Measurements from ENCODE around the gene INF2. TPM values are rescaled to one million over a fixed set of nuclear protein-coding genes. Genes with fewer than 3 reads are reported as not detected.
A peak's percentile ranks its signal among the peaks of the same experiment; 100 is the strongest.
"Not testable (repeated sequence)": the region's sequence is repeated elsewhere in the genome, so short reads cannot be mapped to it uniquely, and the experiment has no call there.

Gene INF2
- polyA plus RNA-seq, 1 donor (not counting 4 experiments of a cell fraction or from before 2014, with no cell fraction given) = 22.6 TPM

- Histone ChIP-seq H3K79me2 (ENCODE audit: control insufficient read depth, insufficient read depth, low read length) (peaks cover 23% of the 10 kb centered on the region), H3K4me3 (ENCODE audit: control insufficient read depth in 2 of 3, extremely low read depth in 1 of 3, insufficient read depth in 2 of 3, low read depth in 1 of 3, low read length in 3 of 3) (peak overlapping the region in 1 of 3 experiments; percentile 17), H3K27me3 (ENCODE audit: control insufficient read depth, extremely low read depth, insufficient read depth, low read length) (no peaks in the 10 kb centered on the region), H3K4me1 (ENCODE audit: control insufficient read depth, extremely low read depth, insufficient read depth, low read length) (peaks cover 64% of the 10 kb centered on the region), H3K9me3 (ENCODE audit: control insufficient read depth, low read depth, low read length) (no peaks in the 10 kb centered on the region), H3K4me2 (ENCODE audit: control insufficient read depth, extremely low read depth, insufficient read depth, low read depth, low read length) (peak overlapping the region; percentile 70), H4K20me1 (ENCODE audit: control insufficient read depth, extremely low read depth, insufficient read depth, low read length) (peaks cover 3% of the 10 kb centered on the region), H3K9me1 (ENCODE audit: control insufficient read depth, extremely low read depth, insufficient read depth, low read length) (peaks cover 2% of the 10 kb centered on the region), H3K36me3 (ENCODE audit: control insufficient read depth in 2 of 2, extremely low read depth in 1 of 2, insufficient read depth in 2 of 2, low read length in 2 of 2) (no peaks in the 10 kb centered on the region), H2AFZ (ENCODE audit: control insufficient read depth, low read length) (peak overlapping the region; percentile 17), H3K9ac (ENCODE audit: control insufficient read depth, extremely low read depth, insufficient read depth, low read length) (peak overlapping the region; percentile 55), H3K27ac (ENCODE audit: control insufficient read depth, insufficient read depth, low read length) (peak overlapping the region; percentile 74)
- dilution Hi-C loops (cut with MboI; ENCODE audit: extremely low pct_ligation_motif_present, low sequenced_read_pairs) = loop anchor here (10.0 kb wide), 1 partner anchor 75 kb away; no protein-coding TSS in a partner anchor
- TF ChIP-seq CTCF (optimal IDR thresholded peaks at IDR 0.05 in 1 of 3, IDR thresholded peaks at IDR 0.05 in 1 of 3, conservative IDR thresholded peaks at IDR 0.05 in 1 of 3; ENCODE audit: extremely low read depth in 1 of 3, insufficient read depth in 2 of 3, low read length in 3 of 3) (no peak), EZH2 (IDR thresholded peaks at IDR 0.05; ENCODE audit: low read length) (no peak)
- peak; percentile 82 for FAIRE-seq
- no peak for DNase-seq (ENCODE audit: low read depth, low spot score)
Observed at GRCh38 chr14:104750056-104750752, 60.8 kb downstream of the INF2 start.

- H3K36me3 ChIP-seq (ENCODE audit: control insufficient read depth in 2 of 2, extremely low read depth in 1 of 2, insufficient read depth in 2 of 2, low read length in 2 of 2); H2AFZ ChIP-seq (ENCODE audit: control insufficient read depth, low read length); DNase-seq (ENCODE audit: low read depth, low spot score); H4K20me1 ChIP-seq (ENCODE audit: control insufficient read depth, extremely low read depth, insufficient read depth, low read length); H3K9me3 ChIP-seq (ENCODE audit: control insufficient read depth, low read depth, low read length); H3K27ac ChIP-seq (ENCODE audit: control insufficient read depth, insufficient read depth, low read length); H3K9ac ChIP-seq (ENCODE audit: control insufficient read depth, extremely low read depth, insufficient read depth, low read length); FAIRE-seq; H3K9me1 ChIP-seq (ENCODE audit: control insufficient read depth, extremely low read depth, insufficient read depth, low read length); H3K27me3 ChIP-seq (ENCODE audit: control insufficient read depth, extremely low read depth, insufficient read depth, low read length); H3K4me3 ChIP-seq (ENCODE audit: control insufficient read depth in 2 of 3, extremely low read depth in 1 of 3, insufficient read depth in 2 of 3, low read depth in 1 of 3, low read length in 3 of 3): not testable (repeated sequence)
- peaks cover 62% of the 10 kb centered on the region for H3K4me1 ChIP-seq (ENCODE audit: control insufficient read depth, extremely low read depth, insufficient read depth, low read length)
- H3K4me2 ChIP-seq (ENCODE audit: control insufficient read depth, extremely low read depth, insufficient read depth, low read depth, low read length) = peak overlapping the region; percentile 70
- peaks cover 27% of the 10 kb centered on the region for H3K79me2 ChIP-seq (ENCODE audit: control insufficient read depth, insufficient read depth, low read length)
- dilution Hi-C loops (cut with MboI; ENCODE audit: extremely low pct_ligation_motif_present, low sequenced_read_pairs) = loop anchor here (10.0 kb wide), 1 partner anchor 74 kb away; no protein-coding TSS in a partner anchor
Observed at GRCh38 chr14:104750753-104751057, 61.3 kb downstream of the INF2 start.

All from keratinocyte (primary cell).